OCI-LY7 (cell line): ENCODE measurements around the gene GLYR1. TPM values are rescaled to one million over a fixed set of nuclear protein-coding genes. Genes with fewer than 3 reads are reported as not detected.
A peak's percentile ranks its signal among the peaks of the same experiment; 100 is the strongest.

ENCODE experiments used
- BruUV-seq: library from RNA; stranded (reverse); fragments of 400-500 nt; replicated peaks from 2 replicates; lab custom pipeline; 2021; lab: Mats Ljungman, UMichigan
- CTCF ChIA-PET: fragments of 300-600 bp; sonication (Branson Sonifier 250); formaldehyde crosslinking; loops from one replicate; lab custom pipeline; 2022; ENCODE audit warnings: antibody characterized with exemption; ENCODE audit not compliant: unreplicated experiment; lab: Charles Lee
- POLR2A ChIA-PET: fragments of 300-600 bp; sonication (Branson Sonifier 250); formaldehyde crosslinking; loops from one replicate; lab custom pipeline; 2022; ENCODE audit warnings: antibody characterized with exemption; lab: Charles Lee
- DNase-seq: peaks from one replicate; pipeline ENCODE4 v3.0.0-alpha.2; 2015; ENCODE audit warnings: low spot score
- H2AFZ ChIP-seq: fragments of 200-600 bp; sonication (generic), shearing (Covaris generic); 2 replicates; pipeline ENCODE4 v1.6.1; 2014; ENCODE audit warnings: mild to moderate bottlenecking, antibody characterized with exemption, low read length, moderate library complexity
- H3K27ac ChIP-seq: fragments of 200-600 bp; sonication (generic); 2 replicates; pipeline ENCODE4 v1.5.1; 2014; ENCODE audit warnings: mixed run types, low read depth, mild to moderate bottlenecking, moderate library complexity, low read length, inconsistent platforms; ENCODE audit not compliant: poor library complexity, severe bottlenecking
- H3K36me3 ChIP-seq: fragments of 200-600 bp; sonication (generic); 2 replicates; pipeline ENCODE4 v1.6.1; 2014; ENCODE audit warnings: mild to moderate bottlenecking, antibody characterized with exemption, low read length, moderate library complexity, mixed read lengths; ENCODE audit not compliant: insufficient read depth
- H3K4me1 ChIP-seq: fragments of 200-600 bp; sonication (generic); 2 replicates; pipeline ENCODE4 v1.5.1; 2014; ENCODE audit warnings: mild to moderate bottlenecking, low read length; ENCODE audit not compliant: insufficient read depth, poor library complexity, severe bottlenecking
- H3K4me2 ChIP-seq: fragments of 200-600 bp; sonication (generic); 2 replicates; pipeline ENCODE4 v1.6.1; 2014; ENCODE audit warnings: mild to moderate bottlenecking, low read length
- H3K4me3 ChIP-seq: fragments of 200-600 bp; sonication (generic); 2 replicates; pipeline ENCODE4 v1.5.1; 2014; ENCODE audit warnings: mild to moderate bottlenecking, low read depth, low read length; ENCODE audit not compliant: poor library complexity, severe bottlenecking
- H3K79me2 ChIP-seq: fragments of 200-600 bp; sonication (generic); 2 replicates; pipeline ENCODE4 v1.6.1; 2016; ENCODE audit warnings: low read depth, mild to moderate bottlenecking, low read length, moderate library complexity, mixed read lengths; ENCODE audit not compliant: insufficient read depth
- H3K9me2 ChIP-seq: fragments of 200-600 bp; sonication (generic); 2 replicates; pipeline ENCODE4 v1.6.1; 2016; ENCODE audit warnings: mild to moderate bottlenecking, low read length, mixed read lengths; ENCODE audit not compliant: insufficient read depth
- H3K9me3 ChIP-seq: fragments of 200-600 bp; sonication (generic); 2 replicates; pipeline ENCODE4 v1.6.1; 2014; ENCODE audit warnings: mild to moderate bottlenecking, mixed run types, low read length, mixed read lengths
- H4K20me1 ChIP-seq: fragments of 200-600 bp; sonication (generic); 2 replicates; pipeline ENCODE4 v1.6.1; 2014; ENCODE audit warnings: mild to moderate bottlenecking, antibody characterized with exemption, low read length, moderate library complexity, mixed read lengths; ENCODE audit not compliant: insufficient read depth
- CTCF ChIP-seq: fragments of 200-600 bp; sonication (generic); conservative IDR thresholded peaks from 2 replicates; pipeline ENCODE4 v1.5.1; 2014; ENCODE audit warnings: mild to moderate bottlenecking, antibody characterized with exemption, low read length, moderate library complexity, mixed read lengths
- EZH2phosphoT487 ChIP-seq: fragments of 200-600 bp; sonication (generic); IDR thresholded peaks from 2 replicates; pipeline ENCODE4 v1.6.1; 2018; ENCODE audit warnings: low read depth, borderline replicate concordance, mild to moderate bottlenecking, mixed run types, antibody characterized with exemption, low read length, moderate library complexity, mixed read lengths
- intact Hi-C: fragments of 100-400 bp; cut with micrococcal nuclease; formaldehyde crosslinking; loops from one replicate; pipeline ENCODE4 v1.10.0; 2022; ENCODE audit not compliant: unreplicated experiment
- total RNA-seq, 2 experiments: library from RNA; depleted of rRNA in 1 of 2; stranded (reverse); fragments of >200 nt in 1 of 2; shearing (Covaris generic) in 1 of 2; gene quantifications; 2 replicates each; pipeline ENCODE4 v1.2.3, GENCODE V29; 2014 to 2022

GLYR1 gene
- total RNA-seq, 2 experiments from 2014 or later: 48.4 to 113 TPM

- Histone ChIP-seq H3K4me3 (peak within 1 kb of the TSS; percentile 78), H3K9me2 (no peaks in the 10 kb centered on the region), H2AFZ (peak within 1 kb of the TSS; percentile 87), H4K20me1 (no peaks in the 10 kb centered on the region), H3K4me2 (peak within 1 kb of the TSS; percentile 99), H3K27ac (peak within 1 kb of the TSS; percentile 59), H3K9me3 (no peaks in the 10 kb centered on the region), H3K79me2 (no peaks in the 10 kb centered on the region), H3K4me1 (peaks cover 26% of the 10 kb centered on the region), H3K36me3 (peaks cover 26% of the 10 kb centered on the region)
- peak; percentile 92 for DNase-seq
- no TSS peak for BruUV-seq
- TF ChIP-seq CTCF (no peak), EZH2phosphoT487 (no peak)
- ChIA-PET CTCF (no interaction called here), POLR2A (no interaction called here)
- intact Hi-C loops: loop anchor here (1.0 to 2.0 kb wide), 3 partner anchors 34 to 67 kb away; partner anchors contain the start of genes ANKS3, DNAAF8, GLYR1 and UBN1
These were observed 45.0 kb downstream of the GLYR1 start, which contains the start of gene ROGDI for GRCh38 chr16:4801962-4802658. Gene ROGDI (minus strand): TSS chr16:4802633. CDS start chr16:4802571, 62 bp downstream.

GRCh38 chr16:4801051-4801961 lies 45.8 kb downstream of the GLYR1 start:
- no TSS peak for BruUV-seq
- Histone ChIP-seq H3K4me2 (peak overlapping the region; percentile 99), H3K4me3 (peak overlapping the region; percentile 78), H3K9me3 (no peaks in the 10 kb centered on the region), H3K9me2 (no peaks in the 10 kb centered on the region), H3K79me2 (no peaks in the 10 kb centered on the region), H2AFZ (peak overlapping the region; percentile 87), H3K27ac (peak overlapping the region; percentile 59), H3K4me1 (peaks cover 26% of the 10 kb centered on the region), H3K36me3 (peaks cover 22% of the 10 kb centered on the region), H4K20me1 (no peaks in the 10 kb centered on the region)
- ChIA-PET POLR2A (no interaction called here), CTCF (no interaction called here)
- DNase-seq: no peak
- no peak for TF ChIP-seq CTCF
- no peak for TF ChIP-seq EZH2phosphoT487
- intact Hi-C loops: no loop called here
